ENCODE results near the gene FAM200B. TPM values are rescaled to one million over a fixed set of nuclear protein-coding genes. Genes with fewer than 3 reads are reported as not detected.

The FAM200B gene
- total RNA-seq, 2 donors from 2014 or later: 38.9 to 52.5 TPM

DNA sequence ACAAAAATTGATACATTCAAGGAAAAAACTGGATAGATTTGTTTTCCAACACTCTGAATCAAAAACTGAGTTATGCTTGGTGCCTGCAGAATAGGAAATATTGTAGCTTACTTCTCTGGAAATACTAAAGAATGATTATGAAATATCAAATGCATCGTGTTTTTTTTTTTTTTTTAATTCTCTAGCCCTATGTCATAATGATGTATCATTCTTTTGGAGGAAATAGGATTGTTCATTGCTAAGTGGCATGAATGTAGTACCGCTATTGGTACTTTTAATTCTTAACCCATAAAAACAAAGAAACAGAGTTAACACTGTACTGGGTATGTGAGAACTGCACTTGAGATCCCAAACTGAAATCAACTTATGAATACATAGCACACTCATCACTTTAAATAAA, 7.6 kb upstream of the FAM200B start:
- DNase-seq (ENCODE audit: low spot score): no peak
- intact Hi-C loops (cut with DNase I): no loop called here
- no peak overlapping the region for H3K27ac ChIP-seq
- no peaks in the 10 kb centered on the region for H3K27me3 ChIP-seq (replicated peaks; ENCODE audit: insufficient read depth)
- H3K36me3 ChIP-seq: no peaks in the 10 kb centered on the region
- no peaks in the 10 kb centered on the region for H3K9me3 ChIP-seq
- 93% methylated on average over 2 of the region's 2 CpGs for WGBS
- no peaks in the 10 kb centered on the region for H3K4me1 ChIP-seq (replicated peaks)
- TF ChIP-seq, protein P1, sequence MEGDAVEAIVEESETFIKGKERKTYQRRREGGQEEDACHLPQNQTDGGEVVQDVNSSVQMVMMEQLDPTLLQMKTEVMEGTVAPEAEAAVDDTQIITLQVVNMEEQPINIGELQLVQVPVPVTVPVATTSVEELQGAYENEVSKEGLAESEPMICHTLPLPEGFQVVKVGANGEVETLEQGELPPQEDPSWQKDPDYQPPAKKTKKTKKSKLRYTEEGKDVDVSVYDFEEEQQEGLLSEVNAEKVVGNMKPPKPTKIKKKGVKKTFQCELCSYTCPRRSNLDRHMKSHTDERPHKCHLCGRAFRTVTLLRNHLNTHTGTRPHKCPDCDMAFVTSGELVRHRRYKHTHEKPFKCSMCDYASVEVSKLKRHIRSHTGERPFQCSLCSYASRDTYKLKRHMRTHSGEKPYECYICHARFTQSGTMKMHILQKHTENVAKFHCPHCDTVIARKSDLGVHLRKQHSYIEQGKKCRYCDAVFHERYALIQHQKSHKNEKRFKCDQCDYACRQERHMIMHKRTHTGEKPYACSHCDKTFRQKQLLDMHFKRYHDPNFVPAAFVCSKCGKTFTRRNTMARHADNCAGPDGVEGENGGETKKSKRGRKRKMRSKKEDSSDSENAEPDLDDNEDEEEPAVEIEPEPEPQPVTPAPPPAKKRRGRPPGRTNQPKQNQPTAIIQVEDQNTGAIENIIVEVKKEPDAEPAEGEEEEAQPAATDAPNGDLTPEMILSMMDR (IDR thresholded peaks at IDR 0.05): no peak
- TF ChIP-seq POLR2AphosphoS5 (IDR thresholded peaks at IDR 0.05): no peak
- no peak for TF ChIP-seq POLR2A (IDR thresholded peaks at IDR 0.05)
- no peak overlapping the region for H3K4me3 ChIP-seq

DNA sequence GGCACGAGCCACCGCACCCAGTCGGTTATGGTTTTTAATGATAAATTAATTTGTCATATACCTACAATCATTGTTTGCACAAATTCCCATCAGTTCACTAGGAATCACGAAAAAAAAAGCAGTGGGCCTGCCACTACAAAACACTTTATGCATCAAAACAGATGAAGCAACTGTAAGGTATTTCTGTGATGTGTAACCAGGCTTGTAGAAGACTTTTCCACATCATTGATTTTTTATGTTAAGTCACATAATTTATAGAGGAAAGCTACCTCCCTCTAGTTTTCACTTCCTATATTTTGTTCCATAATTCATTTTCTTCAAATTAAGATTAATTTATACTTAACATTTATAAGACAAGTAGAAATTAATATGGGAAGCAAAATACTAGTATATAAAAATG, 6.7 kb upstream of the FAM200B start:
- DNase-seq (ENCODE audit: low spot score): no peak
- H3K27ac ChIP-seq: no peak overlapping the region
- no peaks in the 10 kb centered on the region for H3K9me3 ChIP-seq
- TF ChIP-seq POLR2A (IDR thresholded peaks at IDR 0.05): no peak
- TF ChIP-seq, protein P1 (IDR thresholded peaks at IDR 0.05): no peak
- no peak for TF ChIP-seq POLR2AphosphoS5 (IDR thresholded peaks at IDR 0.05)
- no peak overlapping the region for H3K4me3 ChIP-seq
- 97% methylated on average over 4 of the region's 4 CpGs for WGBS
- no peaks in the 10 kb centered on the region for H3K4me1 ChIP-seq (replicated peaks)
- H3K36me3 ChIP-seq: no peaks in the 10 kb centered on the region
- intact Hi-C loops (cut with DNase I): no loop called here
- no peaks in the 10 kb centered on the region for H3K27me3 ChIP-seq (replicated peaks; ENCODE audit: insufficient read depth)

DNA sequence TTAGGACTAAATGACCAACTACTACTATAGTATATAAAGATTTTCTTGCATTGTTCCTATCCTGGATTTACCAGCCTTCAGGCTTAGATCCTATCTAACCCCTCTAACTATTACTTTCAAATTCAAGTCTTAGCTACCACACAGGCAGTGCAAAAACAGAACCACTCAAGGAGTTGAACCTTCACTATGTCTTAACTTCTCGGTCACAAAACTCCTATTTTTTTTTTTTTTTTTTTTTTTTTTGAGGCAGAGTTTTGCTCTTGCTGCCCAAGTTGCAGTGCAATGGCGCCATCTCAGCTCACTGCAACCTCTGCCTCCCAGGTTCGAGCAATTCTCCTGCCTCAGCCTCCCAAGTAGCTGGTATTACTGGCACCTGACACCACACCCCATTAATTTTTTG, 6.3 kb upstream of the FAM200B start:
- Histone ChIP-seq H3K27ac (no peak overlapping the region), H3K9me3 (no peaks in the 10 kb centered on the region), H3K36me3 (no peaks in the 10 kb centered on the region), H3K4me1 (replicated peaks) (no peaks in the 10 kb centered on the region), H3K27me3 (replicated peaks; ENCODE audit: insufficient read depth) (no peaks in the 10 kb centered on the region), H3K4me3 (no peak overlapping the region)
- intact Hi-C loops (cut with DNase I): no loop called here
- 86% methylated on average over 3 of the region's 3 CpGs for WGBS
- no peak for DNase-seq (ENCODE audit: low spot score)
- TF ChIP-seq POLR2AphosphoS5 (IDR thresholded peaks at IDR 0.05): no peak
- TF ChIP-seq, protein P1 (IDR thresholded peaks at IDR 0.05): no peak
- TF ChIP-seq POLR2A (IDR thresholded peaks at IDR 0.05): no peak

DNA sequence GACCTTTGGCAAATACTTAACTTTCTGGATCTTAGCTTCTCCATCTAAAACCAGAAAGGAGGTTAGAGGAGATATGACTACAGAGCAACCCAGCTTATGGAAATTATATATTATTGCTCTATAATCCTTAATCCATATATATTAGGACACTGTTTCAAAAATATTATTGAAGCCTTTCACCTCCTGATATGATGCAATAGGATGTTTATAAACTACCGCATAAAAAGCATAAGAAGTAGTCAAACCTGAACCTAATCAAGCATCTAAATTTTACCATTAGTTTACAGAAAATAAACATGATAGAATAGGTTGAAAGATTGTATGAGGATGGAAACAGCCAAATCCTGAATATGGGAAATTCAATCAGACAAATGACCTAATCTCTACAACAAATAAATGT, 5.6 kb upstream of the FAM200B start:
- no peak overlapping the region for H3K4me3 ChIP-seq
- H3K36me3 ChIP-seq: no peaks in the 10 kb centered on the region
- H3K27ac ChIP-seq: no peak overlapping the region
- WGBS: 80% methylated on average over 1 of the region's 1 CpG
- no peaks in the 10 kb centered on the region for H3K9me3 ChIP-seq
- intact Hi-C loops (cut with DNase I): no loop called here
- no peaks in the 10 kb centered on the region for H3K4me1 ChIP-seq (replicated peaks)
- TF ChIP-seq POLR2AphosphoS5 (IDR thresholded peaks at IDR 0.05) (no peak), POLR2A (IDR thresholded peaks at IDR 0.05) (no peak)
- no peak for DNase-seq (ENCODE audit: low spot score)
- H3K27me3 ChIP-seq (replicated peaks; ENCODE audit: insufficient read depth): no peaks in the 10 kb centered on the region

DNA sequence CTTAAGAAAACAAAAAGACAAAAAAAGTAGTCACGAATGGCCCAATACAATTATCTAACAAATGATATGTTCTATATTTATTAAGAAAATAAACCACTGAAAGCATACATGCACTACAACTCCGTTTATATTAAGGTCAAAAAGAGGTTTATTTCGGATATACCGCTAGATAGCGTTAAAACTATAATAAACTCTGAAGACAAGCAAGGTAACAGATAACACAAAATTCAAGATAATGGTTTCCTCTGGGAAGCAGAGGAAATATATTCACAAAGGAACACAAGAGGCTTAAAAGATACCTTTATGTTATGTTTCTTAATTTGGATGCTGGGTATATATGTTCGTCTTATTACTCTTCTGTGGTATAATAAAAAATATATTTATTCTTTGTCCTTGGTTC, 4.7 kb upstream of the FAM200B start:
- no peak for TF ChIP-seq POLR2A (IDR thresholded peaks at IDR 0.05)
- TF ChIP-seq POLR2AphosphoS5 (IDR thresholded peaks at IDR 0.05): no peak
- TF ChIP-seq, protein P1 (IDR thresholded peaks at IDR 0.05): no peak
- Histone ChIP-seq H3K36me3 (no peaks in the 10 kb centered on the region), H3K27me3 (replicated peaks; ENCODE audit: insufficient read depth) (no peaks in the 10 kb centered on the region), H3K9me3 (no peaks in the 10 kb centered on the region), H3K4me1 (replicated peaks) (no peaks in the 10 kb centered on the region), H3K4me3 (no peak overlapping the region), H3K27ac (no peak overlapping the region)
- no peak for DNase-seq (ENCODE audit: low spot score)
- intact Hi-C loops (cut with DNase I): no loop called here
- 94% methylated on average over 6 of the region's 6 CpGs for WGBS
